HG03432 (cell line): Measurements from ENCODE around the gene FGGY.
"Not testable (repeated sequence)": the region's sequence is repeated elsewhere in the genome, so short reads cannot be mapped to it uniquely, and the experiment has no call there.

Experiments
- ATAC-seq: cut with Tn5 transposase; IDR thresholded peaks from one replicate; pipeline ENCODE4 v1.9.1; 2021; ENCODE audit warnings: mild to moderate bottlenecking, moderate library complexity; ENCODE audit not compliant: unreplicated experiment

The FGGY gene

GRCh38 chr1:59690171-59690930 lies 393.5 kb downstream of the FGGY start:
- ATAC-seq: no peak

- ATAC-seq: no peak
Measured at GRCh38 chr1:59691261-59691660, 394.4 kb downstream of the FGGY start.

- no peak for ATAC-seq
Measured at GRCh38 chr1:59692591-59692990, 395.7 kb downstream of the FGGY start.

GRCh38 chr1:59693406-59693805 lies 396.5 kb downstream of the FGGY start:
- no peak for ATAC-seq

- ATAC-seq: no peak
Measured at GRCh38 chr1:59695252-59695651, 398.4 kb downstream of the FGGY start.

GRCh38 chr1:59696421-59697115 lies 399.7 kb downstream of the FGGY start:
- peak; percentile 49 for ATAC-seq

GRCh38 chr1:59697150-59697800 lies 400.4 kb downstream of the FGGY start:
- peak; percentile 71 for ATAC-seq

GRCh38 chr1:59698386-59698785 lies 401.5 kb downstream of the FGGY start:
- no peak for ATAC-seq

GRCh38 chr1:59699227-59699847 lies 402.4 kb downstream of the FGGY start:
- no peak for ATAC-seq

- ATAC-seq: no peak
Measured at GRCh38 chr1:59701376-59701775, 404.5 kb downstream of the FGGY start.

GRCh38 chr1:59703226-59703917 lies 406.5 kb downstream of the FGGY start:
- no peak for ATAC-seq

- ATAC-seq: no peak
Measured at GRCh38 chr1:59703918-59704378, 407.1 kb downstream of the FGGY start.

GRCh38 chr1:59704716-59705115 lies 407.8 kb downstream of the FGGY start:
- no peak for ATAC-seq

- ATAC-seq: no peak
Measured at GRCh38 chr1:59705466-59706302, 408.8 kb downstream of the FGGY start.

- no peak for ATAC-seq
Measured at GRCh38 chr1:59706303-59706599, 409.4 kb downstream of the FGGY start.

GRCh38 chr1:59707178-59707791 lies 410.4 kb downstream of the FGGY start:
- no peak for ATAC-seq

GRCh38 chr1:59709333-59709732 lies 412.4 kb downstream of the FGGY start:
- ATAC-seq: no peak

- not testable (repeated sequence) for ATAC-seq
Measured at GRCh38 chr1:59710920-59711319, 414.0 kb downstream of the FGGY start.

- no peak for ATAC-seq
Measured at GRCh38 chr1:59714219-59714618, 417.3 kb downstream of the FGGY start.

GRCh38 chr1:59714966-59715365 lies 418.1 kb downstream of the FGGY start:
- ATAC-seq: no peak
